Nasal cavity respiratory epithelium epithelial cell of viscerocranial mucosa (primary cell): ENCODE measurements around the gene EML4. TPM values are rescaled to one million over a fixed set of nuclear protein-coding genes. Genes with fewer than 3 reads are reported as not detected.

Source experiments
- total RNA-seq: library from RNA; depleted of rRNA; stranded (reverse); fragments of >200 nt; gene quantifications from 2 replicates; pipeline ENCODE4 v1.2.3, GENCODE V29; 2014

The EML4 gene
- 31.8 and 39.3 TPM in 2 replicates for total RNA-seq

GRCh38 chr2:42169100-42169873, at the start of gene EML4:
Gene EML4 (plus strand): TSS chr2:42169353. CDS start chr2:42169612, 259 bp downstream.

GRCh38 chr2:42360890-42361727, 192.0 kb downstream of the EML4 start, which contains the start of gene COX7A2L:
Gene COX7A2L (minus strand): TSS chr2:42361217. CDS start chr2:42361161, 56 bp downstream.

Other genes starting within 250 kb of the EML4 start
- 0.28 and 0.34 TPM in 2 replicates for gene PKDCC, start 121.3 kb upstream of the EML4 start, total RNA-seq
- 157 and 343 TPM in 2 replicates for gene COX7A2L, start 191.9 kb downstream of the EML4 start, total RNA-seq